Panc1 (cell line): ENCODE data around the gene TULP4. TPM values are rescaled to one million over a fixed set of nuclear protein-coding genes. Genes with fewer than 3 reads are reported as not detected.

ENCODE experiments used
- ATAC-seq: fragments of 200-7000 bp; cut with Tn5 transposase; 2 replicates; pipeline ENCODE4 v1.9.1; 2020; ENCODE audit warnings: mild to moderate bottlenecking, moderate library complexity
- BruUV-seq: library from RNA; stranded (reverse); fragments of 400-500 nt; replicated peaks from 2 replicates; lab custom pipeline; 2021; lab: Mats Ljungman, UMichigan
- CTCF ChIA-PET: fragments of 300-600 bp; sonication (Branson Sonifier 250); formaldehyde crosslinking; loops from one replicate; lab custom pipeline; 2022; ENCODE audit warnings: antibody characterized with exemption; lab: Charles Lee
- POLR2A ChIA-PET: fragments of 300-600 bp; sonication (Branson Sonifier 250); formaldehyde crosslinking; loops from one replicate; lab custom pipeline; 2022; ENCODE audit warnings: antibody characterized with exemption; lab: Charles Lee
- DNase-seq: peaks from one replicate; pipeline ENCODE4 v3.0.0-alpha.2; 2010; ENCODE audit warnings: low read depth, low spot score
- H3K27ac ChIP-seq: 2 replicates; pipeline ENCODE4 v1.5.1; 2011; ENCODE audit warnings: mild to moderate bottlenecking, low read length, inconsistent platforms
- H3K27me3 ChIP-seq: fragments of 200-500 bp; sonication (Bioruptor generic); 2 replicates; pipeline ENCODE4 v1.6.0; 2014; ENCODE audit warnings: low read length, inconsistent platforms; ENCODE audit not compliant: control insufficient read depth, insufficient read depth
- H3K36me3 ChIP-seq: fragments of 200-500 bp; sonication (Bioruptor generic); 2 replicates; pipeline ENCODE4 v1.5.1; 2014; ENCODE audit warnings: inconsistent platforms, mild to moderate bottlenecking, low read length, moderate library complexity; ENCODE audit not compliant: control insufficient read depth, insufficient read depth
- H3K4me1 ChIP-seq: 2 replicates; pipeline ENCODE4 v1.5.1; 2011; ENCODE audit warnings: inconsistent platforms, mild to moderate bottlenecking, low read length, moderate library complexity; ENCODE audit not compliant: control insufficient read depth, insufficient read depth
- H3K4me3 ChIP-seq, 2 experiments: 2 replicates each; pipeline ENCODE4 v1.5.1; 2011 to 2012; ENCODE audit warnings: low read depth in 2 of 2, low read length in 2 of 2, mild to moderate bottlenecking in 2 of 2, inconsistent platforms in 1 of 2, moderate library complexity in 1 of 2
- H3K9me3 ChIP-seq: fragments of 200-500 bp; sonication (Bioruptor generic); 2 replicates; pipeline ENCODE4 v1.5.1; 2014; ENCODE audit warnings: low read depth, mild to moderate bottlenecking, inconsistent platforms, low read length, moderate library complexity; ENCODE audit not compliant: control insufficient read depth, insufficient read depth
- CTCF ChIP-seq: fragments of 450-650 bp; IDR thresholded peaks from 2 replicates; pipeline ENCODE4 v1.5.1; 2017; ENCODE audit warnings: mild to moderate bottlenecking
- POLR2AphosphoS5 ChIP-seq: IDR thresholded peaks from 2 replicates; pipeline ENCODE4 v1.6.1; 2012; ENCODE audit warnings: mild to moderate bottlenecking, low read depth, low read length, moderate library complexity
- REST ChIP-seq, 2 experiments: IDR thresholded peaks; 2 replicates each; pipeline ENCODE4 v1.6.1; 2011 to 2012; ENCODE audit warnings: low read depth in 2 of 2, control low read depth in 1 of 2, low read length in 1 of 2, mild to moderate bottlenecking in 1 of 2, moderate library complexity in 1 of 2; ENCODE audit not compliant: insufficient read depth in 1 of 2
- SIN3A ChIP-seq: IDR thresholded peaks from 2 replicates; pipeline ENCODE4 v1.6.1; 2012; ENCODE audit warnings: low read depth, mild to moderate bottlenecking, low read length, moderate library complexity, borderline replicate concordance; ENCODE audit not compliant: insufficient read depth
- TCF7L2 ChIP-seq: IDR thresholded peaks from 2 replicates; pipeline ENCODE4 v1.6.1; 2011; ENCODE audit warnings: mild to moderate bottlenecking, low read depth, low read length, inconsistent platforms
- in situ Hi-C: cut with HindIII; loops from 2 replicates; pipeline ENCODE4 v1.10.0; 2016; ENCODE audit warnings: low sequenced_read_pairs, low pct_unique_long_range_greater_than_20kb
- intact Hi-C: fragments of 100-400 bp; cut with micrococcal nuclease; formaldehyde crosslinking; loops from one replicate; pipeline ENCODE4 v1.10.0; 2022; ENCODE audit not compliant: unreplicated experiment
- total RNA-seq: library from RNA; stranded (reverse); gene quantifications from one replicate; pipeline ENCODE4 v1.2.1, GENCODE V29; 2021; ENCODE audit not compliant: unreplicated experiment

TULP4 gene
- total RNA-seq, 1 experiment from 2014 or later: 105 TPM

GRCh38 chr6:158503846-158504245, 191.6 kb downstream of the TULP4 start:
- BruUV-seq: no TSS peak
- Histone ChIP-seq H3K27ac (no peak overlapping the region), H3K9me3 (no peaks in the 10 kb centered on the region), H3K4me1 (no peaks in the 10 kb centered on the region), H3K27me3 (no peaks in the 10 kb centered on the region), H3K4me3 (no peak overlapping the region), H3K36me3 (peaks cover 9% of the 10 kb centered on the region)
- CTCF ChIA-PET: interaction anchor here (0.6 kb wide), 1 partner anchor 15 kb away, joined by 3 read pairs; no protein-coding TSS in a partner anchor
- DNase-seq (no peak), ATAC-seq (no peak)
- POLR2A ChIA-PET: no interaction called here
- in situ Hi-C loops (no loop called here), intact Hi-C loops (loop anchor here (5.0 kb wide), 1 partner anchor 227 kb away; no protein-coding TSS in a partner anchor)
- TF ChIP-seq TCF7L2 (no peak), SIN3A (no peak), POLR2AphosphoS5 (no peak), CTCF (no peak), REST (IDR thresholded peaks at IDR 0.05; ENCODE audit: insufficient read depth in 1 of 2, low read depth in 2 of 2, low read length in 1 of 2) (no peak)

- ChIA-PET POLR2A (no interaction called here), CTCF (no interaction called here)
- peaks cover 3% of the 10 kb centered on the region; the same call in 1 of the 2 replicates for H3K36me3 ChIP-seq
- in situ Hi-C loops (no loop called here), intact Hi-C loops (no loop called here)
- no peaks in the 10 kb centered on the region for H3K9me3 ChIP-seq
- no peaks in the 10 kb centered on the region for H3K4me1 ChIP-seq
- ATAC-seq (no peak), DNase-seq (no peak)
- TF ChIP-seq REST (IDR thresholded peaks at IDR 0.05; ENCODE audit: insufficient read depth in 1 of 2, low read depth in 2 of 2, low read length in 1 of 2): no peak
- no peak for TF ChIP-seq TCF7L2
- no peak for TF ChIP-seq POLR2AphosphoS5
- TF ChIP-seq CTCF: no peak
- H3K4me3 ChIP-seq: no peak overlapping the region
- H3K27ac ChIP-seq: no peak overlapping the region
- no peaks in the 10 kb centered on the region for H3K27me3 ChIP-seq
- BruUV-seq: no TSS peak
Measured at GRCh38 chr6:158505194-158505593, 192.9 kb downstream of the TULP4 start.
